ENCODE measurements around the gene OGFR.

DNA sequence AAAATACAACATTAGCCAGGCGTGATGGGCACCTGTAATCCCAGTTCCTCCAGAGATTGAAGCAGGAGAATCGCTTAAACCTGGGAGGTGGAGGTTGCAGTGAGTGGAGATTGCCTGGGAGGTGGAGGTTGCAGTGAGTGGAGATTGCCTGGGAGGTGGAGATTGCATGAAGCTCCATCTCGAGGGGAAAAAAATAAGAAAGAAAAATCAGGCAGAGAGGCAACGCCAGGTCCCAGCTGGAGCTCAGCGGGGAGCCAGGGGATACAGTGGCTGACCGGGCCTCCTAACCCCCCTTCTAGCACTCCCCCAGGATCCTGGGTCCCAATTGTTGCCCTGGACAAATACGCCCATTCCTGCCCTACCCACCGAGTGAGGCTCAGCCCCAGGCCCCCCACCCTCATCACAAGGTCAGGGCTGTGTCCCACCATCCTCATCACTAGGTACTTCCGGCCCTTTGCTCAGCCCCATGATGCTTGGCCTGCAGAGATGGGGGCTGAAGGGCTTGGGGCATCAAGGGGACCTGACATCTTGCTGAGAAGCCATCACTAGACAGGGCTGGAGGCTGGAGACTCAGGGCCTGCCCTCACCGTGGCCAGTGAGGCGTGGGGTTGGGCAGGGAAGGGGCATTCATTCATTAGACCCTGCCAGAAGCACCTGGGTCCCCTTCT is 1.9 kb downstream of the OGFR start:
- TF ChIP-seq, protein P1, sequence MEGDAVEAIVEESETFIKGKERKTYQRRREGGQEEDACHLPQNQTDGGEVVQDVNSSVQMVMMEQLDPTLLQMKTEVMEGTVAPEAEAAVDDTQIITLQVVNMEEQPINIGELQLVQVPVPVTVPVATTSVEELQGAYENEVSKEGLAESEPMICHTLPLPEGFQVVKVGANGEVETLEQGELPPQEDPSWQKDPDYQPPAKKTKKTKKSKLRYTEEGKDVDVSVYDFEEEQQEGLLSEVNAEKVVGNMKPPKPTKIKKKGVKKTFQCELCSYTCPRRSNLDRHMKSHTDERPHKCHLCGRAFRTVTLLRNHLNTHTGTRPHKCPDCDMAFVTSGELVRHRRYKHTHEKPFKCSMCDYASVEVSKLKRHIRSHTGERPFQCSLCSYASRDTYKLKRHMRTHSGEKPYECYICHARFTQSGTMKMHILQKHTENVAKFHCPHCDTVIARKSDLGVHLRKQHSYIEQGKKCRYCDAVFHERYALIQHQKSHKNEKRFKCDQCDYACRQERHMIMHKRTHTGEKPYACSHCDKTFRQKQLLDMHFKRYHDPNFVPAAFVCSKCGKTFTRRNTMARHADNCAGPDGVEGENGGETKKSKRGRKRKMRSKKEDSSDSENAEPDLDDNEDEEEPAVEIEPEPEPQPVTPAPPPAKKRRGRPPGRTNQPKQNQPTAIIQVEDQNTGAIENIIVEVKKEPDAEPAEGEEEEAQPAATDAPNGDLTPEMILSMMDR (IDR thresholded peaks at IDR 0.05): no peak
- no peak for TF ChIP-seq POLR2A (IDR thresholded peaks at IDR 0.05)
- TF ChIP-seq EP300 (IDR thresholded peaks at IDR 0.05): no peak
